Eye (tissue), 1 donor: ENCODE results near the gene USP9X.
A peak's percentile ranks its signal among the peaks of the same experiment; 100 is the strongest.
"Not testable (repeated sequence)": the region's sequence is repeated elsewhere in the genome, so short reads cannot be mapped to it uniquely, and the experiment has no call there.

Experiments
- DNase-seq: peaks from one replicate; pipeline ENCODE4 v3.0.0-alpha.2; 2015

Gene USP9X

GRCh38 chrX:41084893-41085511 lies at the start of gene USP9X:
TSS of gene USP9X (plus strand) at chrX:41085445. CDS start at chrX:41123629, 38,184 bp downstream.
- DNase-seq: peak; percentile 92

- DNase-seq: no peak
These were observed 49.7 kb upstream of the USP9X start for GRCh38 chrX:41035582-41035981.

- DNase-seq: no peak
These were observed 48.4 kb upstream of the USP9X start for GRCh38 chrX:41036668-41037326.

- DNase-seq: no peak
These were observed 42.0 kb upstream of the USP9X start for GRCh38 chrX:41043196-41043595.

GRCh38 chrX:41043674-41044345 lies 41.4 kb upstream of the USP9X start:
- no peak for DNase-seq

GRCh38 chrX:41045960-41046567 lies 39.2 kb upstream of the USP9X start:
- peak; percentile 10 for DNase-seq

GRCh38 chrX:41047878-41048534 lies 37.2 kb upstream of the USP9X start:
- DNase-seq: no peak

GRCh38 chrX:41050359-41050758 lies 34.9 kb upstream of the USP9X start:
- DNase-seq: no peak

GRCh38 chrX:41051288-41051687 lies 34.0 kb upstream of the USP9X start:
- no peak for DNase-seq

- no peak for DNase-seq
These were observed 29.5 kb upstream of the USP9X start for GRCh38 chrX:41055740-41056139.

- DNase-seq: not testable (repeated sequence)
These were observed 22.0 kb upstream of the USP9X start for GRCh38 chrX:41063276-41063675.

- DNase-seq: no peak
These were observed 21.2 kb upstream of the USP9X start for GRCh38 chrX:41064018-41064417.

- DNase-seq: no peak
These were observed 18.9 kb upstream of the USP9X start for GRCh38 chrX:41066391-41066790.

GRCh38 chrX:41066969-41067368 lies 18.3 kb upstream of the USP9X start:
- DNase-seq: no peak

- DNase-seq: no peak
These were observed 17.5 kb upstream of the USP9X start for GRCh38 chrX:41067721-41068120.

GRCh38 chrX:41076742-41077141 lies 8.5 kb upstream of the USP9X start:
- no peak for DNase-seq

- DNase-seq: no peak
These were observed 3.4 kb upstream of the USP9X start for GRCh38 chrX:41081821-41082220.

GRCh38 chrX:41082783-41083182 lies 2.5 kb upstream of the USP9X start:
- no peak for DNase-seq

GRCh38 chrX:41084044-41084892 lies 977 bp upstream of the USP9X start:
- DNase-seq: peak; percentile 97

- no peak for DNase-seq
These were observed 250 bp downstream of the USP9X start for GRCh38 chrX:41085512-41085877.

- DNase-seq: peak; percentile 74
These were observed 807 bp downstream of the USP9X start for GRCh38 chrX:41085878-41086626.

- peak; percentile 71 for DNase-seq
These were observed 1.3 kb downstream of the USP9X start for GRCh38 chrX:41086627-41086932.
